Measurements from ENCODE around the gene DTNB. TPM values are rescaled to one million over a fixed set of nuclear protein-coding genes. Genes with fewer than 3 reads are reported as not detected.

The DTNB gene
- total RNA-seq, 4 donors from 2014 or later: 3.9 to 8.7 (median 4.4) TPM

GRCh38 chr2:25421289-25421688 lies 252.1 kb downstream of the DTNB start:
- H3K27ac ChIP-seq: no peak overlapping the region
- H3K27me3 ChIP-seq: no peaks in the 10 kb centered on the region
- no peaks in the 10 kb centered on the region for H3K9me3 ChIP-seq
- no peak for ATAC-seq
- TF ChIP-seq POLR2A (IDR thresholded peaks at IDR 0.05) (no peak), EP300 (IDR thresholded peaks at IDR 0.05) (no peak), CTCF (IDR thresholded peaks at IDR 0.05) (no peak), POLR2AphosphoS5 (IDR thresholded peaks at IDR 0.05) (no peak)
- peaks cover 0 to 10% (median 0%) of the 10 kb centered on the region in 3 donors for H3K4me1 ChIP-seq
- no peaks in the 10 kb centered on the region for H3K36me3 ChIP-seq
- 80% methylated on average over 5 of the region's 6 CpGs; no CpG with 5 or more reads in 1 of the 2 donors for WGBS, 2 donors (ENCODE audit: low coverage in 1 of 2)
- H3K4me3 ChIP-seq: no peak overlapping the region

- no peak for TF ChIP-seq POLR2AphosphoS5 (IDR thresholded peaks at IDR 0.05)
- TF ChIP-seq CTCF (IDR thresholded peaks at IDR 0.05): no peak
- TF ChIP-seq POLR2A (IDR thresholded peaks at IDR 0.05): no peak
- no peak for TF ChIP-seq EP300 (IDR thresholded peaks at IDR 0.05)
- no peak overlapping the region for H3K4me3 ChIP-seq
- H3K27me3 ChIP-seq: no peaks in the 10 kb centered on the region
- no peak for ATAC-seq
- H3K36me3 ChIP-seq: no peaks in the 10 kb centered on the region
- H3K9me3 ChIP-seq: no peaks in the 10 kb centered on the region
- H3K27ac ChIP-seq: no peak overlapping the region
- peaks cover 0 to 10% (median 0%) of the 10 kb centered on the region in 3 donors for H3K4me1 ChIP-seq
- 72% methylated on average over 2 of the region's 2 CpGs; no CpG with 5 or more reads in 1 of the 2 donors for WGBS, 2 donors (ENCODE audit: low coverage in 1 of 2)
Observed at GRCh38 chr2:25420820-25421237, 252.5 kb downstream of the DTNB start.

GRCh38 chr2:25419678-25420242 lies 253.6 kb downstream of the DTNB start:
- Histone ChIP-seq H3K27me3 (no peaks in the 10 kb centered on the region), H3K36me3 (no peaks in the 10 kb centered on the region), H3K27ac (no peak overlapping the region), H3K9me3 (no peaks in the 10 kb centered on the region), H3K4me3 (no peak overlapping the region), H3K4me1 (peaks cover 0 to 10% (median 0%) of the 10 kb centered on the region in 3 donors)
- ATAC-seq: no peak
- 85 to 94% methylated on average over 9 of the region's 10 CpGs for WGBS, 2 donors (ENCODE audit: low coverage in 1 of 2)
- no peak for TF ChIP-seq POLR2AphosphoS5 (IDR thresholded peaks at IDR 0.05)
- no peak for TF ChIP-seq EP300 (IDR thresholded peaks at IDR 0.05)
- TF ChIP-seq CTCF (IDR thresholded peaks at IDR 0.05): no peak
- no peak for TF ChIP-seq POLR2A (IDR thresholded peaks at IDR 0.05)

GRCh38 chr2:25418944-25419677 lies 254.3 kb downstream of the DTNB start:
- Histone ChIP-seq H3K27me3 (no peaks in the 10 kb centered on the region), H3K4me1 (peaks cover 0 to 10% (median 0%) of the 10 kb centered on the region in 3 donors), H3K36me3 (no peaks in the 10 kb centered on the region), H3K27ac (no peak overlapping the region), H3K9me3 (no peaks in the 10 kb centered on the region), H3K4me3 (no peak overlapping the region)
- TF ChIP-seq POLR2A (IDR thresholded peaks at IDR 0.05) (no peak), CTCF (IDR thresholded peaks at IDR 0.05) (no peak), POLR2AphosphoS5 (IDR thresholded peaks at IDR 0.05) (no peak), EP300 (IDR thresholded peaks at IDR 0.05) (no peak)
- no peak for ATAC-seq
- 70 to 79% methylated on average over 10 to 11 of the region's 13 CpGs for WGBS, 2 donors (ENCODE audit: low coverage in 1 of 2)

Data from gastroesophageal sphincter (tissue), 4 donors.